ENCODE data around the gene MAPK7.

Gene MAPK7

DNA sequence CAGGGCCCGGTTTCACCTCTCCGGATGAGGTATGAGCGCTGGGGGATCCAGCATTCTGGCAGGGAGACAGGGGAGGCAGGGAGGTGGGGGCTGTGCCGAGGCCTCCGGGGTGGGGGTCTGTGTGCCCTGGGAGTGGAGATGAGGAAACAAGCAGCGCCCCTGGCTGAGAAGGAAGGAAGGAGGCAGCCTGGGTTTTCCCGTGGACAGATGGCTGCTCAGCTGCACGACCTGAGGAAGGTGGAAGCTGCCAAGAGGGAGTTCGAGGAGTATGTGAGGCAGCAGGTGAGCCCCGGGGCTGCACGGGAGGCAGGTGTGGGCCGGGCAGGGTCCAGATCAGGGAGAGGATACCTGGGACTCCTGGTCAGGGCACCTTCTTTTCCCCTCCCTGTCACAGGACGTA lies 37.0 kb downstream of the MAPK7 start:
- TF ChIP-seq, protein P1, sequence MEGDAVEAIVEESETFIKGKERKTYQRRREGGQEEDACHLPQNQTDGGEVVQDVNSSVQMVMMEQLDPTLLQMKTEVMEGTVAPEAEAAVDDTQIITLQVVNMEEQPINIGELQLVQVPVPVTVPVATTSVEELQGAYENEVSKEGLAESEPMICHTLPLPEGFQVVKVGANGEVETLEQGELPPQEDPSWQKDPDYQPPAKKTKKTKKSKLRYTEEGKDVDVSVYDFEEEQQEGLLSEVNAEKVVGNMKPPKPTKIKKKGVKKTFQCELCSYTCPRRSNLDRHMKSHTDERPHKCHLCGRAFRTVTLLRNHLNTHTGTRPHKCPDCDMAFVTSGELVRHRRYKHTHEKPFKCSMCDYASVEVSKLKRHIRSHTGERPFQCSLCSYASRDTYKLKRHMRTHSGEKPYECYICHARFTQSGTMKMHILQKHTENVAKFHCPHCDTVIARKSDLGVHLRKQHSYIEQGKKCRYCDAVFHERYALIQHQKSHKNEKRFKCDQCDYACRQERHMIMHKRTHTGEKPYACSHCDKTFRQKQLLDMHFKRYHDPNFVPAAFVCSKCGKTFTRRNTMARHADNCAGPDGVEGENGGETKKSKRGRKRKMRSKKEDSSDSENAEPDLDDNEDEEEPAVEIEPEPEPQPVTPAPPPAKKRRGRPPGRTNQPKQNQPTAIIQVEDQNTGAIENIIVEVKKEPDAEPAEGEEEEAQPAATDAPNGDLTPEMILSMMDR (IDR thresholded peaks at IDR 0.05; ENCODE audit: borderline replicate concordance, control extremely low read depth, extremely low read depth, insufficient read depth, missing control alignments), result no peak
- in situ Hi-C loops (cut with MboI; ENCODE audit: low sequenced_read_pairs, unreplicated experiment), result no loop called here
- peak; percentile 16 for DNase-seq (ENCODE audit: low spot score)

DNA sequence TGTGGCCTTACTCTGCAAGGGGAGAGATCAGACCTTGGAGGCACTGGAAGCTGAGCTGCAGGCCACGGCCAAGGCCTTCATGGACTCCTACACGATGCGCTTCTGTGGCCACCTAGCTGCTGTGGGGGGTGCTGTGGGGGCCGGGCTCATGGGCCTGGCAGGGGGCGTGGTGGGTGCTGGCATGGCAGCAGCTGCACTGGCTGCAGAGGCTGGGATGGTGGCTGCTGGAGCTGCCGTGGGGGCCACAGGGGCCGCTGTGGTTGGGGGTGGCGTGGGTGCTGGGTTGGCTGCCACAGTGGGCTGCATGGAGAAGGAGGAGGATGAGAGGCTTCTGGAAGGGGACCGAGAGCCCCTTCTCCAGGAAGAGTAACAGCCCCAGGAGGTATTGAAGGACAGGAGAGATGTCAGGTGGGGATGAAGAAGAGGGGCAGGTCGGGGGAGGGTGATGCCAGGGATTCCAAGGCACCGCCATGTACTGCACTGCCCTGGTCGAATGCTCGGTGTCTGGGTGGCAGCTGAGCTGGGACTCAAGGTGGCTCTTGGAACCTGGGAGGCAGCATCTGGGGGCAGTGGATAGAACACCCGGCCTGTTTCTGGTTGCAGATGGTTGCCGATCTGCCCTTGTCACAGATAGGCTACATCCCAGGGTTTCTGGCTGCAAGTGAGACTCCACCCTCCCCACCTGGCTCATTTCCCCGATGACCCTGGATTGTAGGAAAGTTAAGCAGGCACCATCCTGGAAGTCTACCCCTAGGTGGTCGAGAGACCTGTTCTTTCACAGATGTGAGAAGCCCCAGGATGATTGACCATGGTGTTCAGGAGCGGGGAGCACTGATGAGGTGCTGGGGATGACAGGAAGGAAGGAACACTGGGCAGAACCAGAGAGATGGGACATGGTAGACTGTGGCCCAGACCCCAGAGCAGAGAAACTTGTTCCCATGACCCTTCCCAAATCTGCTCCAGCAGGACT lies 37.8 kb downstream of the MAPK7 start:
- TF ChIP-seq, protein P1 (IDR thresholded peaks at IDR 0.05; ENCODE audit: borderline replicate concordance, control extremely low read depth, extremely low read depth, insufficient read depth, missing control alignments), result no peak
- in situ Hi-C loops (cut with MboI; ENCODE audit: low sequenced_read_pairs, unreplicated experiment), result no loop called here
- no peak for DNase-seq (ENCODE audit: low spot score)

DNA sequence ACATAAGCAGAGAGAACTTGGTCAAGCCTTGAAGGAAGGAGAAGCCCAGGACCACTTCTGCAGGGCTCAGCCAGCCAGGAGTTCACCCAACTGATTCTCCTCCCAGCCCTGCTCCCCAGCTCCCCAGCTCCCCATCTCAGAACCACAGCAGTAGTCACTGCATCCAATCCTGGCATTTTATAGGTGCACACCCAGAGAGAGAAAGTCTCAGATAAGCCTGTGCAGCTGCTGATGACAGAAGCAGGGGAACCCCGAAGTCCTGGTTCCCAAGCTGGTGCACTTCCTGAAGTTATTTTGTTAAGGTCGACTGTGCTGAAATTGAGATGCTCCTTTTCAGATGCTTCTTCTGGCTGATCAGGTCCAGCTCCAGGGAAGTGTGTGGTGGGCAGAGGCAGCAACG lies 39.3 kb downstream of the MAPK7 start:
- TF ChIP-seq, protein P1 (IDR thresholded peaks at IDR 0.05; ENCODE audit: borderline replicate concordance, control extremely low read depth, extremely low read depth, insufficient read depth, missing control alignments), result no peak
- DNase-seq (ENCODE audit: low spot score), result no peak
- in situ Hi-C loops (cut with MboI; ENCODE audit: low sequenced_read_pairs, unreplicated experiment), result no loop called here

DNA sequence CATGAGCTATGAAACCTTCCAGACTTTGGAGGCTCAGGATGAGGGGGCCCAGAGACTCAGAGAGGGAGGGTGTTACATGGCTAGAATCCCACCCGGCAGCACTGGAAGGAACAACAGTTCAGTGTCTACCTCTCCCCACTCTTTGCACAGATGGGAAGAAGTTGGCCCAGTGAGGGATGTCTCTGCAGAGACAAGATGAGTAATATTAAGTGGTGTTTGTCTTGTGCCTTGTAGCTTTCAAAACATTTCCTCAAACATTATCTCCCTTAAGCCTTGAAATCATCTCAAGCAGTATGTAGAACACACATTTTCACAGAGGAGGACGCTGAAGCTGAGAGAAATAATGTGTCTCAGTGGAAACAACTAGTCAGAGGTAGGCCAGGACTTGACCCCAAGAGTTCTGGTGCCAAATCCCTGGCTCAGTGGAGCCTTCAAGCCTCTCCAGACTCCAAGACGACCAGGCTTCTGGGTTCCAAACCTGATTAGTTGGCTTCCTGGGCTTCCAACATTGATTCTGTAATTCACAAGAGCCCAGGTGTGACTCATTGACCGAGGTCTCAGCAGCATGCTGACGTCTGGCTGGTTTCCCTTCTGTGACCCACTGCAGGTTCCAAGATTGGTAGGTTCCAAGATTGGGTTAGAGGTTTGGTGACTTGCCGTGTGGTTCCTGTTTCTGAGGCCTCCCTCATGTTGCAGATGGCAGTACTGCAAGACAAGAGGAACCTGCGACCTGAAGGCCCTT lies 40.1 kb downstream of the MAPK7 start:
- no peak for DNase-seq (ENCODE audit: low spot score)
- TF ChIP-seq, protein P1 (IDR thresholded peaks at IDR 0.05; ENCODE audit: borderline replicate concordance, control extremely low read depth, extremely low read depth, insufficient read depth, missing control alignments), result no peak
- in situ Hi-C loops (cut with MboI; ENCODE audit: low sequenced_read_pairs, unreplicated experiment), result no loop called here

DNA sequence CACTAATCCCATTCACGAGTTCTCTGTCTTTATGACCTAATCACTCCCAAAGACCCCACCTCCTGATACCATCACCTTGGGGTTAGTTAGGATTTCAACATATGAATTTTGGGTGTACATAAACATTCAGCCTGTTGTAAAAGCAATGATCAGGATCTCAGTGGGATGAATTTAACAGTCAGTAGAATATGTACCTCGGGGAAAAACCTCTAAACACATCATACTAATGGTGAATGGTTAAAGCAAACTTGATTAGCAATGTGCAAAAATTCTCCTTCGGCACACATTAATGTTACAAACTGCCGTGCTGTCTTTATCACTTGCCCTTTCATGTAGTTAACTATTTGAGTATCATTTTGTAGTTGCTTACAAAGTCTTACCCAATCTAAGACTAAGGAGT lies 42.9 kb downstream of the MAPK7 start:
- DNase-seq (ENCODE audit: low spot score), result no peak
- TF ChIP-seq, protein P1 (IDR thresholded peaks at IDR 0.05; ENCODE audit: borderline replicate concordance, control extremely low read depth, extremely low read depth, insufficient read depth, missing control alignments), result no peak
- in situ Hi-C loops (cut with MboI; ENCODE audit: low sequenced_read_pairs, unreplicated experiment), result no loop called here

DNA sequence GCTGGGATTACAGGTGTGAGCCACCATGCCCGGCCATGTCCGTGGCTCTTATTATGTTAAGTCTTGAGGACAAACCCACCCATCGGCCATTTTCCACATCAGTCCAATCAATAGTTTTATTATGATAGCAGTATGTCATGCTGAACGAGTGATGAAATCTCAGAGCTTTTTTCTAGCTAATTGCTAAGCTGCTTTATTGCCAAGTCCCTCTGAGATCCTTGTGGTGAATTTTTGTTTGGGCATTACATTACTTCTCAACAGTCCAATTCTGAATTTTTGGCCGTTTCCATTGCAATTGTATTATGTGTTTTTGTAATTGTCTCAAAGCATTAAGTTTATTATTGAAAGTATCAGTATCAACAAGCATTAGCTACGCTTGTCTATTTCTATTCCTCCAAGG lies 43.6 kb downstream of the MAPK7 start:
- in situ Hi-C loops (cut with MboI; ENCODE audit: low sequenced_read_pairs, unreplicated experiment), result no loop called here
- no peak for DNase-seq (ENCODE audit: low spot score)
- TF ChIP-seq, protein P1 (IDR thresholded peaks at IDR 0.05; ENCODE audit: borderline replicate concordance, control extremely low read depth, extremely low read depth, insufficient read depth, missing control alignments), result no peak
